Measurements from ENCODE around the gene SEC14L5.

SEC14L5 gene

GRCh38 chr16:4970010-4970409 is 11.9 kb downstream of the SEC14L5 start:
- in situ Hi-C loops (cut with HindIII; ENCODE audit: low sequenced_read_pairs) = no loop called here
- DNase-seq (ENCODE audit: low read depth) = no peak
- no peak for TF ChIP-seq CTCF (IDR thresholded peaks at IDR 0.05; ENCODE audit: low read depth, low read length, missing control alignments)
- no peak overlapping the region for H3K4me3 ChIP-seq (ENCODE audit: low read depth, low read length)

DNA sequence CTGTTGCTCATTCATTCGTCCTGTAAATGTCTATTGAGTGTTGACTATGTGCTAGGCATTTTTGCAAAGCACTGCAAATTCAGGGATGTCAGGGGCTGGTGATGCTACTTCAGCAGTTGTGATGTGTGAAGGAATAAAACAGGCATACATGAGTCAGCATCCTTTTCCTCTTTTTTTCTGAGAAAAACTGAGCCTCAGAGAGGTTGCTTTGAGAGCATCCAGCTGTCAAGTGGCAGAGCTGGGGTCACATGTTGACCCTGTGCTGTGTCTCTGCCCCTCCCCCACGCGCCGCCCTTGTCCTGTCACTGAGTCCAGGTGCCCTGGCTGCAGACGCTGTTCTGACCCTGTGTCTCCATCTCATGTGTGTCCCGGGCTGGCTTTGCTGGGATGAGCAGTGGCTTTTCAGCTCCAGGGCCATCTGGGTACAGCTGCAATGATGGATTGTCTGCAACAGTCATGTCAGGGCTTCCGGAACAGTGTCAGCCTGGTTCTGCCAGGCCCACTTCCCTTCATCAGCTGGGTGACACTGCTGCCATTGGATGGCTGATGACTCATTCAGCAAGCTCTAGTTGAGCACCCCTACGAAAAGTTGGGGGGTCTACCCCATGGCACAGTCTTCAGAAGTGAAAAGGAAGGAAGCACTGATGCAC is 14.9 kb downstream of the SEC14L5 start:
- no peak overlapping the region for H3K4me3 ChIP-seq (ENCODE audit: low read depth, low read length)
- DNase-seq (ENCODE audit: low read depth) = no peak
- no peak for TF ChIP-seq CTCF (IDR thresholded peaks at IDR 0.05; ENCODE audit: low read depth, low read length, missing control alignments)
- in situ Hi-C loops (cut with HindIII; ENCODE audit: low sequenced_read_pairs) = no loop called here

- in situ Hi-C loops (cut with HindIII; ENCODE audit: low sequenced_read_pairs) = no loop called here
- no peak overlapping the region for H3K4me3 ChIP-seq (ENCODE audit: low read depth, low read length)
- no peak for DNase-seq (ENCODE audit: low read depth)
- TF ChIP-seq CTCF (IDR thresholded peaks at IDR 0.05; ENCODE audit: low read depth, low read length, missing control alignments) = no peak
Observed at GRCh38 chr16:4976079-4976478, 17.9 kb downstream of the SEC14L5 start.

DNA sequence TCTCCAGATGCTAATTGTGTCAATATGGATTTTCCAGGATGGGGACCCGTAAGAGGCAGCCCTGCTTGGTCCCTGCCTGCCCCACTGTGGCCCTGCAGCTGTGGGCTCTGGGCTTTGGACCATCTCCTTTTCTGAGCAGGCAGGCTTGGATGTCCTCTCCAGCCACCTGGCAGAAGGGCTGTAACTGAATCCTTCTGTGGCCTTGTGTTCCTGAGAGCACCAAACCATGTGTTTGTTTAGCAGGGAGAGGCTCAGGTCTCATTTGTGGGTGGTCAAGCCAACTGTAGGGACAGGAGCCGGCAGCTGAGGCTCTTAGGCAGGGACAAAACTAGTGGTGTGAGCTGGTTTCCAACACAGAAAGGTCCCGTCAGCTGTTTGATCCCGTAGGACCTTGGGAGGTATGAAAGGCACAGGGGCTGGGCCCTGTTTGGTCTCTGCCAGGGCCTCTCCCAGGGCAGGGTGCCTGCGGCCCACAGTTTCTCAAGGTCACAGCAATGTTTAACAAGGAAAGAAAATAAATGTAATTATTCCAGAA is 18.5 kb downstream of the SEC14L5 start:
- no peak overlapping the region for H3K4me3 ChIP-seq (ENCODE audit: low read depth, low read length)
- TF ChIP-seq CTCF (IDR thresholded peaks at IDR 0.05; ENCODE audit: low read depth, low read length, missing control alignments) = no peak
- no peak for DNase-seq (ENCODE audit: low read depth)
- in situ Hi-C loops (cut with HindIII; ENCODE audit: low sequenced_read_pairs) = no loop called here

GRCh38 chr16:4979164-4979563 is 21.0 kb downstream of the SEC14L5 start:
- in situ Hi-C loops (cut with HindIII; ENCODE audit: low sequenced_read_pairs) = no loop called here
- no peak for TF ChIP-seq CTCF (IDR thresholded peaks at IDR 0.05; ENCODE audit: low read depth, low read length, missing control alignments)
- no peak overlapping the region for H3K4me3 ChIP-seq (ENCODE audit: low read depth, low read length)

GRCh38 chr16:4979736-4980660 is 21.9 kb downstream of the SEC14L5 start:
- in situ Hi-C loops (cut with HindIII; ENCODE audit: low sequenced_read_pairs) = no loop called here
- no peak for DNase-seq (ENCODE audit: low read depth)
- TF ChIP-seq CTCF (IDR thresholded peaks at IDR 0.05; ENCODE audit: low read depth, low read length, missing control alignments) = no peak
- H3K4me3 ChIP-seq (ENCODE audit: low read depth, low read length) = no peak overlapping the region

More at GRCh38 chr16:4979164-4979563, 21.0 kb downstream of the SEC14L5 start:
- DNase-seq (ENCODE audit: low read depth) = no peak

Data from astrocyte of the cerebellum (primary cell).